Fibroblast of skin of scalp (primary cell): ENCODE data around the gene PIK3AP1.
"Not testable (repeated sequence)": the region's sequence is repeated elsewhere in the genome, so short reads cannot be mapped to it uniquely, and the experiment has no call there.

Experiments used
- DNase-seq: peaks from one replicate; pipeline ENCODE4 v3.0.0-alpha.2; 2013

The PIK3AP1 gene

DNA sequence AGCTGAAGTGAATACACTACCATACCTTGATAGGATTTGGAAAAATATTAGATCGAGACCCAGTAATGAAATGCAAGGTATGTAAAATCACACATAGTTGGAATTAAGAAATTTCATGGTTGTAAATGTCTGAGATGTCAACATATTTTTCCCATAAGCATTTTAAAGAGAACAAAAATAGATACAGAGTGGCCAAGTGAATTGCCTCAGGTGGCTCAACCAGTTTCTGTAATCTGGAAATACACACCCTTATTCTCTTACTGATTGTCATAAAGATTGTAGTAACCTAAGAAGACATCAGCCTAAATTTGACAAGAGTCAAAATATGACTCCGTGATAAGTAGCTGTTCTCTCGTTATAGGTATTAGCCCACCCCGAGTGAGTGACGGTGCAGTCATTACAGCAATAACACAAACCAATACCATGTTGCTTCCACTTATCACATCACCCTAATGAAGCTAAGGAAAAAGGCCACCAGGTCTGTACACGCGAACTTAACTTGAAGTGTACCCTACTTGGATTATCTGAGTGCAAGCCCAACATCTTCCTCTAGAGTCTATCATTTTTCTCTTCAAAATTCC, 23.4 kb downstream of the PIK3AP1 start:
- DNase-seq, result no peak

DNA sequence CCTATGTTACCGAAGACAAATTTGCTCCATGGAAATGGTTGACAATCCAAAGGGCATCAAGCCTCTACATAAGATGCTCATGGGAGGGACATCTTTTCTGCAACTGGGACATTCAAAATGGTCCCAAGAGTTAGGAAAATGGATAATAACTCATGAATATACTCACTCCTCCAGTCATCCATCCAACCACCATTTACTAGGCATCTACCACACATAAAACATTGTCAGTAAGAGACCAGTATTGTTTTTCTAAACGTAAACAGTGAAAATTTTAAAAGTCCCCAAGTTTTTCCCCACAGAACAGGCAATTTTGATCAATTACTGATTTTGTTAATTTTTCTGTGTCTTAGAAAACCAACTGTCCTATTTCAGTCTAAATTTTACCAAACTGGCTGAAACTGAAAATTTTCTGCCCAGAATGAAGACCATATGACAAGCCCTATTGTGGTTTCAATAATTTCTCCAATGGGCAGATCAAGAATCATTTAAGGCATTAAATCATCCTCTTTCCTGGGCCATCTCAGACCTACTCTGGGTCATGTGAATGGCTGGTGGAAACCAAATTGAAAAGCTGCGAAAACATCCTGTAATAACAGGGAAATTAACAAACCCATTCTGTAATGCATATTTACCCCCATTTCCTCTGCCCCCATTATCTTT, 24.2 kb downstream of the PIK3AP1 start:
- no peak for DNase-seq

GRCh38 chr10:96695366-96695765, 24.9 kb downstream of the PIK3AP1 start:
- DNase-seq, result no peak

GRCh38 chr10:96693431-96693830, 26.9 kb downstream of the PIK3AP1 start:
- no peak for DNase-seq

DNA sequence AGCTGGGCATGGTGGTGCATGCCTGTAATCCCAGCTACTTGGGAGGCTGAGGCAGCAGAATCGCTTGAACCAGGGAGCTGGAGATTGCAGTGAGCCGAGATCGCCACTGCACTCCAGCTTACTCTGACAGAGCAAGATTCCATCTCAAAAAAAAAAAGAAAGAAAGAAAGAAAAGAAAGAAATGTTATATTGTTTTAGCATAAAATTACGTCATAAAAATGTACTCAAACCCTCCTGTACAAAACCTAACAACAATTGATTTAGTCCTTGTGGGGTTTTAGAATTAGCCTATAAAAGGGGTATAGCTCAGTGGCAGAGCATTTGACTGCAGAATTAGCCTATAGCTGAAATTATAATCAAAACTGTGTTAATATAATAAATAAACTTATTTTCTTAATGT, 27.9 kb downstream of the PIK3AP1 start:
- no peak for DNase-seq

- DNase-seq, result no peak
Measured at GRCh38 chr10:96691761-96692160, 28.6 kb downstream of the PIK3AP1 start.

DNA sequence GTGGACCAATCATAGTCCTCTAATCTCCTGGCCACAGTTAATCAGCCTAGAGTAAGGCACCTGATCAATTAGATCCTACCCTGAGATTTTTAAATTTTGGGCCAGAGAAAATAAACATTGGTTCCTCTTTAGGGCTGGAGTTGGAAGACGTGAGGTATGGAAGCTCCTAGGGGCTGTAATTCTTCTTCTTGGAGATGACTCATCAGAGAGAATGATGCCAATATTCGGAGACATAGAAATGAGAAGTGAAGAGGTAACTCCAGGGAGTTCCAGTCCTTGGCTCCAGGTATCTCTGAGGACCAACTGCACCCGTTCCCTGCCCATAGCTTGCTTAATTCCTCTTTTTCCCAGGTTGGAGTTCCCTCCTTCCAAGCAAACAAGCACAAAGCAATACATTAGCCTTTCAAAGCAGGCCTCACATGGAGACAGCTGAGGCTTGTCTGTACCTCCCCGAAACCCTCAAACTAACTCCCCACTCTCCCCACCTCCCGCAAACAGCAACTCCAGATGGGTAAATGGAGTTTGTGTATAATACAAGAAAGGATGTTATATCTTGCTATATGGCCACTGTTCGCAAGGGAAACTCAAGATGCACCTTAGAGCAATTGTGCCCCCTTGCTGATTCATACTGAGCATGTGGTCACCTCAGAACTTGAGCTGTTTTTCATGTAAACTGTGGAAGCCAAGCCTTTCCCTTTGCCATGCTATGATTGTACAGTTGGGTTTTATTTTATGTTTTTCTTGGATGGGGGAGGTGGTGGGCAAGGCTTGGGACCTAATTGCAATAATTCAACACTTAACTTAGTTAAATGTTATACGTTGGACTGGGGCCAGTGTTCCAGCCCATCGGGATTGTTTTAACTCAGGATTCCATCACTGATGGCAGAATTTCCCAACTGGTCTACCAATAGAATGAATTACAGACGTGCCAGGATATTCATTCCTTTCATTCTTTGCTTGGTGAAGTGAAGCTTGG, 29.3 kb downstream of the PIK3AP1 start:
- DNase-seq, result no peak

DNA sequence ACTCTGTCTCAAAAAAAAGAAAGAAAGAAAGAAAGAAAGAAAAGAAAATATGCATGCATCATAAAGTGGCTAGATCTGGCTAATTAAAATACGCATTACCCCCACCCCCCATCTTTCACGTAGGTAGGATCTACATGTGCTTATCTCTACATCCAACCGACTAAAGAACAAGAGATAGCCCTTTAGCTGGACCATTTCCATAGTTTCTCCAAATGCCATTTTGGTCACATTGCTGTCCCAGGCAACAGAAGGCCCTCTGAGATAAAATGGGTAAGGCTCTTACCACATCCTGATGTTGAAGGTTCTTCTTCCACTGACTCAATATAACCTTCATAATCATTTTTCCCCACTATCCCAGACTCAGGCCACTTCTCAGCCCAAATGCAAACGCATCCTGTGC, 31.5 kb downstream of the PIK3AP1 start:
- no peak for DNase-seq

- no peak for DNase-seq
Measured at GRCh38 chr10:96687317-96688012, 32.8 kb downstream of the PIK3AP1 start.

GRCh38 chr10:96686514-96686913, 33.8 kb downstream of the PIK3AP1 start:
- no peak for DNase-seq

DNA sequence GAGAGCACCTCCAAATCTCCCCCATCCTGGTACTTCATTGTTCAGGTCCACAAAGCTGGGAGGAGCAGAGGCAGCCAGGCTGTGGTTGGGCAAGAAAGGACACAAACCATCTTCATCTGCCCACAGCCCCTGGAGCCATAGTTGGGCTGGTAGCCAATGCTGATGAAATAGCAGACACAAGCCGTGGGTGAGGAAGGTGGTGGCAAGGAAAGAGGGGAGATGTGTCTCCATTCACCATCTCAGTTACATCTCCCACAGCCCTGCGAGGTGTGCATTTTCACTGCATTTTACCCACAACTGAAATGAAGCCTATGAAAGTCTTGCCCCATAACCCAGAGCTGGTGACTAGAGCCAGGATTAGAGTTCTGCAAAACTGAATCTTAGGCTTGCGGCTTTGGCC, 35.0 kb downstream of the PIK3AP1 start:
- no peak for DNase-seq

GRCh38 chr10:96684826-96685225, 35.5 kb downstream of the PIK3AP1 start:
- no peak for DNase-seq

DNA sequence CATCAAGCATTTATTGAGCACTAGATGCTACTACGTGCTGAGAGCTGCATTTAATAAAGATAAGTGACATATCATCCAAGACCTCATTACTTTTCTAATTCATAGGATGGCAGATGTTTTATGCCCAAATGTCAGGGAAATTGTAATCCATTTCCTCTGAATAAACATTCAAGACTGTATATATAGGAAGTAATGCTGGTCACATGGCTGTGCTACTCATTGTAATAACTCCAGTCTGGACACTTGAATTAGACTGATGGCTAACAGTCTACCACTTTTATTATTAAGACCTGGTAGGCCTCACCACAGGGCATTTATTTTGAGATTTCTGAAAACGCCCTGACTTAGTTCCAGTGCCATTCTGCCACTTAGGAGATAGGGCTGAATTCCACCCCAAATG, 36.6 kb downstream of the PIK3AP1 start:
- DNase-seq, result no peak

DNA sequence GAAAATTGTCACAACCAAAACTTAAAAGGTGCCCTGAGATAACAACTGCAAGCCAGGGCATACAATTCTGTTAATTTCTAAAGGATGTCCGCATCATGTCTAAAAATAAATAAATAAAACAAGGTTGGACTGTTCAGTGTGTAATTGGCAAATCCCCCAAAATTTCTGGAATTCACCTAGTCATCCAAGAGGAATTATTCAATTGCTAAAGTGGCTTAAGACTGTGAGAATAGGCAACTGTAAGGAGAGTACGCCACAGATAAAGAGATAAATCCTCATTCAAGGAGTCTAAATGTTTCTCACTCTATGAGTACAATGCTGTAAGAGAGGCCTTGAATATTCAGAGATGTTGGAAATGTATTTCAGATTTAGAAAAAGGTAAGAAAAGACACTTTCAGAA, 37.2 kb downstream of the PIK3AP1 start:
- peak; percentile 31 for DNase-seq

DNA sequence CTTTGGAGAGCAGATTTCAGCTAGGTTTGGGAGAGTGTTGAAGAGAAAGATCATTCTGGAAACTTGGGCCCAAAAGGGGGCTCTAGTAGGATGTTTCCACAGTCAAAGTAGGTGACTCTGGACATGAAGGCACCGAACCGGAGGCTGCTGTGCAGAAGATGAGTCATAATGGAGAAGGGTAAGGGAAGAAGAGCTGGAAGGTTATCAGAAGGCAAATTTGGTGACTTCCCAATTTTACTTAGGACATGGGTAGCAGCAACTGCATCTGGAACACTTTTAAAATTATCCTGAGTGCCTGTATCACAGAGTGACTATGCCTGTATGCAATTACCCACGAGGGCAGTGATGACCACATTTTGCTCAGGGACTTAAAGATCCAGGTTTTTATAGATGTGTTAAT, 38.8 kb downstream of the PIK3AP1 start:
- DNase-seq, result no peak

- DNase-seq, result not testable (repeated sequence)
Measured at GRCh38 chr10:96680463-96680862, 39.9 kb downstream of the PIK3AP1 start.

GRCh38 chr10:96678725-96679124, 41.6 kb downstream of the PIK3AP1 start:
- no peak for DNase-seq

- no peak for DNase-seq
Measured at GRCh38 chr10:96676272-96677112, 43.8 kb downstream of the PIK3AP1 start.

DNA sequence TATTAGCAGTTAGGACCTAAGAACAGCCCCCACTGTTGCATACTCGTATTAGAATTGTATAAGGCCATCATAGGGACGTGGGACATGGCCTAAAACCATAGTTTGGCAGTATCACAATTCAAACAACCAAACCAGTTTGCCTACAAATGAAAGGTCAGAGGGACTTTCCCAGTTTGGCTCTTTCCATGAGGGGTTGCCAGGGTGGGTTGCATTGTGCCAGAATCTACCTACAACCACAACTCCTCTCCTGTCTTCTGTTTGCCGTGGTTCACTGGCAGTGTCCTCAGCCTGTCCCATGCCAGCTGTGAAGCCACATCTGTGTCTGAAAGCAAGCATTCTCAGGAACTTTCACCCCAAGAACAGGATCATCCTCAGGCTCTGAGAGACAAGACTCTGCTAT, 44.5 kb downstream of the PIK3AP1 start:
- no peak for DNase-seq

DNA sequence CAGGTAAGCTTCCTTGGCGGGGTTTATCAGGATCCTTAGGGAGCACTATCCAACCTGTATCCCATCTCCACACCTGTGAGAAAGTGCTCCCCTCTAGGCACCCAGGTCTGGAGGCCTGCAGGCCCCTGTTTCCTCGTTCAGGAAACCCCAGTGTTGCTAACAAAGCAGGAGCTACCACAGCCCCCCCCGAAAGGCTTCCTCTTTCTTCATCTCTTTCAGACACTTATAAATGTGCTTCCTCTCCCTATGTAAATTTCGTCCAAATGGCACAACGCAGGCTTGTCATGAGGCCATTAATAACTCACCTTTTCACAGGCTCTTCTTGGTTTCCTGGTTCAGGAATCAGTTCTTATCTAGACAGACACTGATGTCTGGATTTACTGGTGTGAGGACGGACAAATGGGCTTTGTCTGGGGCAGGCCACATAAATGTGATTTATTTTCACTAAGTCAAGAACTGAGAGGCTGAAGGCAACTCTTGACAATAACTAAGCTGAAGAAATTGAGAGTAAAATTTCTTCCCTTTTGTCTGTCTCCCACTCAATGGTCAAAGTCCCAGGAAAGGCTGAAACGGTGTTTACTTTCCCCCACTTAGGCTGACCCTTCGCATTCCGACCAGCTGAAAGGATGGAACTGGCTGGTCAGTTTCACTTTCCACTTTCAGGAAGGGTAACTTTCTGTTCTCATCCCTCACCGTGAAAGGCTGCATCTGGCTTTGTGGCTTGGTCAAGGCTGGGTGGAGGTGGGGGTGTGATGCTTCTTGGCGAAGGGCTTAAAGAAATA, 46.8 kb downstream of the PIK3AP1 start:
- no peak for DNase-seq
